ENCODE results near the gene GPR39.
"Not testable (repeated sequence)": the region's sequence is repeated elsewhere in the genome, so short reads cannot be mapped to it uniquely, and the experiment has no call there.

GPR39 gene

GRCh38 chr2:132482821-132483220 lies 66.2 kb downstream of the GPR39 start:
- Mint-ChIP-seq H3K4me1 (no peaks in the 10 kb centered on the region), H3K9me3 (peaks cover 5 to 13% of the 10 kb centered on the region in 2 donors), H3K4me3 (no peak overlapping the region), H3K27ac (no peak overlapping the region), H3K27me3 (no peaks in the 10 kb centered on the region)
- no peak for DNase-seq
- no peak for ATAC-seq

GRCh38 chr2:132484144-132484543 lies 67.5 kb downstream of the GPR39 start:
- Mint-ChIP-seq H3K27ac (no peak overlapping the region), H3K4me1 (no peaks in the 10 kb centered on the region), H3K27me3 (peaks cover 9% of the 10 kb centered on the region), H3K4me3 (no peak overlapping the region), H3K9me3 (peaks cover 3 to 21% of the 10 kb centered on the region in 2 donors)
- no peak for DNase-seq
- ATAC-seq: no peak

DNA sequence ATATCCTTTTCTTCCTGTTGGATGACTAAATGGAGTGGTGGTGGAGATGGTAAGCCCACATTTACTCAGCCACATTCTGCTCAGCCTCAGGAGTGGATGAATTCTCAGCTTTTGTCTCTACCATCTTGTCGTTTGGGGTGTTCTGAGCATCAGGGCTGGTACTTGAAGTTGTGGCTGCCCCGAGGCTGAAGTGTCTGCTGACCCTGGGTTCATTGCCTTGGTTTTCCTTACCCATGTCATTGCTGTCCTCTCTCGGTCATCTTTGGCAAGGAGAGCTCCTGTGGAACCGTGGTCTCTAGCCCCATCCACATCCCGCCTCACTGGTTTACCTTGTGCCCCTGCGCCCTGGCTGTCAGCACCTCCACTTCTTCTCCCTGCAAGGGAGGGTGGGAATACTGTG lies 71.9 kb downstream of the GPR39 start:
- H3K27me3 Mint-ChIP-seq: peaks cover 19% of the 10 kb centered on the region
- DNase-seq: no peak
- peaks cover 0 to 12% of the 10 kb centered on the region in 2 donors for H3K9me3 Mint-ChIP-seq
- no peak overlapping the region for H3K4me3 Mint-ChIP-seq
- H3K27ac Mint-ChIP-seq: no peak overlapping the region
- ATAC-seq: no peak
- H3K4me1 Mint-ChIP-seq: no peaks in the 10 kb centered on the region

DNA sequence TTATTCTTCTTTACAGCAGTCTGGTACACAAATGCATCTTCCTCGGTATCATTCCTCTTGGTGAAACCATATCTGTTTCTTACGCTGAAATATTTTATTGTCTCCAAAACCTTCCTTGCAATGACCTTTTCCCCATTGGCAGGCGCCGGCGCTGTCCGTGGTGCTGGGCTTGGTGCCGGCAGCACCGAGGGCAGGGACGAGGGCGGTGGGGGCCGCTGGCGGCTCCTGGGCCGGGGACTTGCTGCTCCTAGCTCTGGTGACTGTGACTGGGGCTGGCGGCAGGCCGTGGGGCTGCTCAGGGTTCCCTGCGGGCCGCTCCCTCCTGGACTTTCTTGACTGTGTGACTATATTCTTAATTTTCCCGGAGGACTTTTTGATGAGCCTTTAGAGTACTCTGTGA lies 72.5 kb downstream of the GPR39 start:
- Mint-ChIP-seq H3K27me3 (peaks cover 19% of the 10 kb centered on the region), H3K4me1 (no peaks in the 10 kb centered on the region), H3K27ac (no peak overlapping the region), H3K9me3 (peaks cover 0 to 18% of the 10 kb centered on the region in 2 donors), H3K4me3 (no peak overlapping the region)
- DNase-seq: no peak
- ATAC-seq: no peak

- Mint-ChIP-seq H3K27me3 (no peaks in the 10 kb centered on the region), H3K27ac (no peak overlapping the region), H3K4me3 (no peak overlapping the region), H3K4me1 (no peaks in the 10 kb centered on the region), H3K9me3 (peaks cover 0 to 14% of the 10 kb centered on the region in 2 donors)
- ATAC-seq (no peak), DNase-seq (no peak)
Measured at GRCh38 chr2:132495881-132496280, 79.3 kb downstream of the GPR39 start.

DNA sequence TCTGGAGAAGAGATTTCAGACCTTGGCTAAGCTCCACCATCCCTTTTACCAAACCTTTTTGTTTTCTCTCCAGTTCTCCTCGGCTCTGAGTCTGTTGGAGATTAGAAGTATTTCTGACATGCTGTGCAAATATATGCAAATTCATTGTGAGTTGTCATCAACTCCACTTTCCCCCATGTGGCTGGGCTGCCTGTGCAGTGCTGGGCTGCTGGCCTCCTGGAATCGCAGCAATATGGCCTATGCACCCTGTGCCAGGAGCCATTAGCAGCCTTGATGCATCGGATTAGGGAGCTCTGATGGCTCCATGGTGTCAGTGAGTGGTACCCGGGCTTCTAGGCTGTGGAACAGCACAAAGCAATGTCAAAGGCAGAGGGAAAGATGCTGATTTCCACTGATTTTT lies 80.0 kb downstream of the GPR39 start:
- Mint-ChIP-seq H3K9me3 (peaks cover 0 to 14% of the 10 kb centered on the region in 2 donors), H3K4me1 (no peaks in the 10 kb centered on the region), H3K27ac (no peak overlapping the region), H3K27me3 (no peaks in the 10 kb centered on the region), H3K4me3 (no peak overlapping the region)
- DNase-seq: no peak
- ATAC-seq: no peak

- H3K9me3 Mint-ChIP-seq: peaks cover 0 to 23% of the 10 kb centered on the region in 2 donors
- H3K4me3 Mint-ChIP-seq: no peak overlapping the region
- ATAC-seq (no peak), DNase-seq (no peak)
- H3K4me1 Mint-ChIP-seq: no peaks in the 10 kb centered on the region
- H3K27me3 Mint-ChIP-seq: no peaks in the 10 kb centered on the region
- no peak overlapping the region for H3K27ac Mint-ChIP-seq
Measured at GRCh38 chr2:132497591-132497990, 81.0 kb downstream of the GPR39 start.

DNA sequence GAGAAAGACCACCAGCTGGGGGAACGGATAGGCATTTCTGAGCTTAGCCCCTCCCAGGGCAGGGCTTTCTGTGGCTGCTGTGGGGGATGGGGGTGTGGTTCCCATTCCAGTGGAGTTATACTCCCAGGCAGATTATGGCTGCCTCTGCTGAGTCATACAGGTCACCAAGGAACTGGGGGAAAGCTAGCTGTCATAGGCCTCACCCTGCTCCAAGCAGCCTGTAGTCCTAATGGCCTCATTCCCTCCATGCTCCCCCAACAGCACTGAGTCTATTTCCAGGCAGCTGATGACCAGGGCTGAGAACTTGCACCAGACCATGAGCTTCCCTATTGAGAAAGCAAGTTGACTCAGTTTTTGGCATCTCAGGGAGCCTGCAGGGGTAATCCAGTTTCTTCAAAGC lies 87.1 kb downstream of the GPR39 start:
- no peak for ATAC-seq
- no peak overlapping the region for H3K4me3 Mint-ChIP-seq
- DNase-seq: no peak
- H3K9me3 Mint-ChIP-seq: peaks cover 13 to 36% of the 10 kb centered on the region in 2 donors
- no peaks in the 10 kb centered on the region for H3K27me3 Mint-ChIP-seq
- H3K4me1 Mint-ChIP-seq: no peaks in the 10 kb centered on the region
- no peak overlapping the region for H3K27ac Mint-ChIP-seq

GRCh38 chr2:132515010-132515409 lies 98.4 kb downstream of the GPR39 start:
- Mint-ChIP-seq H3K4me3 (no peak overlapping the region), H3K27me3 (no peaks in the 10 kb centered on the region), H3K9me3 (peaks cover 4 to 11% of the 10 kb centered on the region in 2 donors), H3K4me1 (no peaks in the 10 kb centered on the region), H3K27ac (no peak overlapping the region)
- DNase-seq: no peak
- ATAC-seq: no peak

DNA sequence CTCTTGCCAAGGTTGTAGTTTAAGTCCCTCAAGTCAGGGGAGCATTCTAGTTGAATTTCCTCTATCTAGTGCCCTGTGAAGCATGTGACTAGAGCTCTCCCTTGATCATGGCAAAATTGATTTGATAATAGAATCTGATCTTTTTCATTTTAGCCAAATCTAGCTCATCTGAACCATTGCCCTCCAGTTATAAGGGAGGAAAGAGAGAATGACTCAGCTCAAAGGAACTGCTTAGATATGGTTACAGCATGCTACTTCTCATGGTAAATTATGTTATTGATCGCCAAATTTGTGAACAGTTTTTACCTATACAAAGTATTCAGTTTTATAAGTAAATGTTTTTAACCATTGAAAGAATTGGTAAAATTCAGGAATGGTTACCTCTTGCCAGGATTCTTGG lies 100.8 kb downstream of the GPR39 start:
- Mint-ChIP-seq H3K4me3 (no peak overlapping the region), H3K27ac (no peak overlapping the region)
- ATAC-seq: no peak

DNA sequence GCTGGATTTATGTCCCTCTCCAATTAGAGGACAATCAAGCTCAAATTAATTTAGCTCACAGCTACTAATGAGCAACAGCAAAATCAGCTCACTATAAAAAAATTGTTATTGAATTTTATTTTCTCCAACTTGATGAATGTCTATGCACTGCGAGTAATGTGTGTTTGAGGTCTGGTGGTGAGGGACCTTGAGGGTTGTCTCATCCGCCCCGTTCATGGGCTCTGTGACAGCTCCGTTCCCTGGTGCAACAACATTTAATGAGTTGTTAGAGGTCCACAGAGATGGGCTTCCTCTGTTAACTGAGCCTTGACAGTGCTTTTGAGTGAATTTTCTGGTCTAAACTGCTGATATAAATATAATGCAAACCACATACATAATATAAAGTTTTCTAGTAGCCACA lies 101.7 kb downstream of the GPR39 start:
- Mint-ChIP-seq H3K27ac (no peak overlapping the region), H3K4me1 (no peaks in the 10 kb centered on the region), H3K27me3 (no peaks in the 10 kb centered on the region), H3K4me3 (no peak overlapping the region), H3K9me3 (peaks cover 4 to 19% of the 10 kb centered on the region in 2 donors)
- ATAC-seq (no peak), DNase-seq (no peak)

More for the DNA sequence above, 100.8 kb downstream of the GPR39 start:
- Mint-ChIP-seq H3K27me3 (no peaks in the 10 kb centered on the region), H3K4me1 (no peaks in the 10 kb centered on the region), H3K9me3 (peaks cover 4 to 19% of the 10 kb centered on the region in 2 donors)
- DNase-seq: no peak

DNA sequence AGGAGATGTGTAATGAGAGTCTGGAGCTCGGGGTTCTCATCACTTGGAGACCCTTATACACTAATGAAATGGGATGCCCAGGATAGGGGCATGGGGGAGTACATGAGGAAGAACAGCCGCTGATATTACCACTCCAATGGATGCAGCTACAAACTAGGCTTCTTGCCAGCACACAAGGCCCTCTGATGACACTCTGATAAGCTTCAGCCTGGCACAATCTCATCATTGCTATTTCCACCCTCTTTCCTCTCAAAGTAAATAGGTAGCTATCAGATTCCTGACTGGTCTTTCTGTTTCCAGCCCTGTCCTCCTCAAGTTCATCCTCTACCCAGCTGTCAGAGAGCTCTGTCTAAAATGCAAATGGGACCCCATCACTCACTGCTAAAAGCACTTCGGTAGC lies 103.0 kb downstream of the GPR39 start:
- H3K9me3 Mint-ChIP-seq: peaks cover 4 to 14% of the 10 kb centered on the region in 2 donors
- DNase-seq: no peak
- no peaks in the 10 kb centered on the region for H3K27me3 Mint-ChIP-seq
- H3K4me3 Mint-ChIP-seq: no peak overlapping the region
- no peak for ATAC-seq
- no peaks in the 10 kb centered on the region for H3K4me1 Mint-ChIP-seq
- no peak overlapping the region for H3K27ac Mint-ChIP-seq

GRCh38 chr2:132521341-132521740 lies 104.7 kb downstream of the GPR39 start:
- DNase-seq (no peak), ATAC-seq (no peak)
- H3K9me3 Mint-ChIP-seq: peaks cover 4 to 12% of the 10 kb centered on the region in 2 donors
- H3K27me3 Mint-ChIP-seq: no peaks in the 10 kb centered on the region
- H3K4me3 Mint-ChIP-seq: no peak overlapping the region
- no peaks in the 10 kb centered on the region for H3K4me1 Mint-ChIP-seq
- no peak overlapping the region for H3K27ac Mint-ChIP-seq

DNA sequence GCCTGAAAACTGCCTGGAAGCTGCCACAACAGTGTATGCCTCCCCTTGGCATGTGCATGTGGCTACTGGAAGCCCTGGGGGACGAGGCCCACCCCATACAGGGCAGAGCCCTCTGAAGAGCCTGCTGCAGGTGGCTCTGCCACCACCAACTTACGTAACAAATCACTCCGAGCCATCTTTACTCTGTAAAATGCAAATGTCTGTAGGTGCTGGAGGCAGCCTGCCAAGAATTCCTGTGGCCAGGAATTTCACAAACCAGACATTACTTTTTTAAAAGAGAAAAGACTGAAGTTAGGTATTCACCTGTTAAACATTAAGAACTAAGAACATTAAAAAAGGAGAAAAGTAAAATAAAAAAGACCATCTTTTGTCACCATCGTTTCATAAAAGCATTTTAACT lies 106.3 kb downstream of the GPR39 start:
- no peak overlapping the region for H3K27ac Mint-ChIP-seq

GRCh38 chr2:132537061-132537460 lies 120.5 kb downstream of the GPR39 start:
- H3K27ac Mint-ChIP-seq, H3K4me3 Mint-ChIP-seq, H3K27me3 Mint-ChIP-seq, ATAC-seq, DNase-seq, H3K4me1 Mint-ChIP-seq: not testable (repeated sequence)
- H3K9me3 Mint-ChIP-seq: peaks cover 15 to 34% of the 10 kb centered on the region in 2 donors

More for the DNA sequence above, 106.3 kb downstream of the GPR39 start:
- no peaks in the 10 kb centered on the region for H3K4me1 Mint-ChIP-seq
- ATAC-seq (no peak), DNase-seq (no peak)
- H3K27me3 Mint-ChIP-seq: no peaks in the 10 kb centered on the region
- H3K9me3 Mint-ChIP-seq: peaks cover 0 to 12% of the 10 kb centered on the region in 2 donors
- no peak overlapping the region for H3K4me3 Mint-ChIP-seq

DNA sequence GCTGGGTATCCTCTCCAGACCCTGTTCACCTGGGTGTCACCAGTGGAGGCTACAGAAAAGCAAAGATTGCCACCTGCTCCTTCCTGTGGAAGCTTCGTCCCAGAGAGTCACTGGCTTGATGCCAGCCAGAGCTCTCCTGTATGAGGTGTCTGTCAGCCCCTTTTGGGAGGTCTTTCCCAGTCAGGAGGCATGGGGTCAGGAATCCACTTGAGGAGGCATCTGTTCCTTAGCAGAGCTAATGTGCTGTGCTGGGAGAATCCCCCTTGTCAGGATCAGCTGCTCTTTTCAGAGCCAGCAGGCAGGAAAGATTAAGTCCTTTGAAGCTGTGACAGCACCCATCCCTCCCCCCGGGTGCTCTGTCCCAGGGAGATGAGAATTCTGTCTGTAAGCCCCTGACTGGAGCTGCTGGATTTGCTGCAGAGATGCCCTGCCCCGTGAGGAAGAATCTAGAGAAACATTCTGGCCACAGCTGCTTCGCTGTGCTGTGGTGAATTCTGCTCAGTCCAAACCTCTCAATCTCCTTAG lies 121.8 kb downstream of the GPR39 start:
- H3K4me1 Mint-ChIP-seq: no peaks in the 10 kb centered on the region

DNA sequence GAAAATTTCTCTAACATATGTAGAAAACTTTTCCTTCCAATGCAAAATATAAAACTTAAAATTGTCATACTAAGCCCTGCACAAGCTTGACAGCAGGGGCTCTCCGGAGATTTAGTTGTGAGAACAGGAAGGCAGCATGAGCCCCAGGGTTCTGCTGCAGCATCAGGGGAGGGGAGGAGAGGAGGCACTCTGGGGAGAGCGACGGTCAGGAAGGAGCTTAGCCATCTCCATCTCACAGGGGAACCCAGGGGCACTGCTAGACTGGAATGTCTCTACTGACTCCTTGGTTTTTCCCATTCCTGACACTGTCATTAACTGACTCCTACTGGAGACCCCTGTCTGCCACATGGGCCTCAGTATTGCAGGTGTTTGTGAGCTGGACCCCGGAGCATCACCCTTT lies 123.6 kb downstream of the GPR39 start:
- H3K27me3 Mint-ChIP-seq: no peaks in the 10 kb centered on the region
- H3K9me3 Mint-ChIP-seq: peaks cover 9 to 41% of the 10 kb centered on the region in 2 donors
- no peak overlapping the region for H3K4me3 Mint-ChIP-seq
- H3K4me1 Mint-ChIP-seq: no peaks in the 10 kb centered on the region
- ATAC-seq (no peak), DNase-seq (no peak)
- no peak overlapping the region for H3K27ac Mint-ChIP-seq

More for the DNA sequence above, 121.8 kb downstream of the GPR39 start:
- peaks cover 9 to 37% of the 10 kb centered on the region in 2 donors for H3K9me3 Mint-ChIP-seq
- no peak overlapping the region for H3K4me3 Mint-ChIP-seq
- H3K27ac Mint-ChIP-seq: no peak overlapping the region
- H3K27me3 Mint-ChIP-seq: no peaks in the 10 kb centered on the region
- ATAC-seq: no peak
- no peak for DNase-seq
